MCF 10A (cell line): ENCODE results near the gene PIAS2. TPM values are rescaled to one million over a fixed set of nuclear protein-coding genes. Genes with fewer than 3 reads are reported as not detected.

Experiments
- BruUV-seq: library from RNA; stranded (reverse); fragments of 400-500 nt; replicated peaks from 2 replicates; lab custom pipeline; 2021; lab: Mats Ljungman, UMichigan
- CTCF ChIA-PET: fragments of 300-600 bp; sonication (Branson Sonifier 250); formaldehyde crosslinking; extraction: SDS; loops from one replicate; lab custom pipeline; 2021; ENCODE audit warnings: antibody characterized with exemption, inconsistent platforms; lab: Yijun Ruan, JAX
- POLR2A ChIA-PET: fragments of 300-600, 350-650 bp; sonication (Branson Sonifier 250); formaldehyde crosslinking; extraction: SDS; loops from one replicate; lab custom pipeline; 2020; ENCODE audit warnings: antibody characterized with exemption, inconsistent platforms; lab: Yijun Ruan, JAX
- DNase-seq: peaks from one replicate; pipeline ENCODE4 v3.0.0-alpha.2; 2018; ENCODE audit not compliant: unreplicated experiment
- H3K27ac Mint-ChIP-seq: one replicate; pipeline ENCODE4 v1.8.0; 2022; ENCODE audit warnings: mild to moderate bottlenecking, low read depth, mixed read lengths; ENCODE audit not compliant: unreplicated experiment
- H3K27me3 Mint-ChIP-seq: one replicate; pipeline ENCODE4 v1.8.0; 2022; ENCODE audit warnings: mixed read lengths; ENCODE audit not compliant: insufficient read depth, unreplicated experiment
- H3K36me3 Mint-ChIP-seq: one replicate; pipeline ENCODE4 v1.8.0; 2022; ENCODE audit warnings: mild to moderate bottlenecking, moderate library complexity, mixed read lengths; ENCODE audit not compliant: insufficient read depth, unreplicated experiment
- H3K4me1 Mint-ChIP-seq: one replicate; pipeline ENCODE4 v1.8.0; 2022; ENCODE audit warnings: mixed read lengths; ENCODE audit not compliant: insufficient read depth, unreplicated experiment
- H3K4me3 Mint-ChIP-seq: one replicate; pipeline ENCODE4 v1.8.0; 2022; ENCODE audit warnings: mild to moderate bottlenecking, moderate library complexity, mixed read lengths; ENCODE audit not compliant: unreplicated experiment
- H3K9me3 Mint-ChIP-seq: one replicate; pipeline ENCODE4 v1.8.0; 2022; ENCODE audit warnings: mixed read lengths; ENCODE audit not compliant: unreplicated experiment
- intact Hi-C: fragments of 100-400 bp; cut with micrococcal nuclease; formaldehyde crosslinking; loops from 2 replicates; pipeline ENCODE4 v1.14.1; 2022
- total RNA-seq: library from RNA; stranded (reverse); gene quantifications from 2 replicates; pipeline ENCODE4 v1.2.3, GENCODE V29; 2022
- TF ChIP-seq, protein P1 (sequence below): fragments of 200-600 bp; IDR thresholded peaks from one replicate; pipeline ENCODE4 v1.8.0; 2022; ENCODE audit warnings: antibody characterized with exemption, mild to moderate bottlenecking; ENCODE audit not compliant: unreplicated experiment

PIAS2 gene
- total RNA-seq, 1 experiment from 2014 or later = 28.2 TPM

GRCh38 chr18:46754188-46754587 lies 163.1 kb downstream of the PIAS2 start:
- peaks cover 5% of the 10 kb centered on the region for H3K36me3 Mint-ChIP-seq
- no peaks in the 10 kb centered on the region for H3K9me3 Mint-ChIP-seq
- DNase-seq = no peak
- CTCF ChIA-PET = no interaction called here
- TF ChIP-seq, protein P1, sequence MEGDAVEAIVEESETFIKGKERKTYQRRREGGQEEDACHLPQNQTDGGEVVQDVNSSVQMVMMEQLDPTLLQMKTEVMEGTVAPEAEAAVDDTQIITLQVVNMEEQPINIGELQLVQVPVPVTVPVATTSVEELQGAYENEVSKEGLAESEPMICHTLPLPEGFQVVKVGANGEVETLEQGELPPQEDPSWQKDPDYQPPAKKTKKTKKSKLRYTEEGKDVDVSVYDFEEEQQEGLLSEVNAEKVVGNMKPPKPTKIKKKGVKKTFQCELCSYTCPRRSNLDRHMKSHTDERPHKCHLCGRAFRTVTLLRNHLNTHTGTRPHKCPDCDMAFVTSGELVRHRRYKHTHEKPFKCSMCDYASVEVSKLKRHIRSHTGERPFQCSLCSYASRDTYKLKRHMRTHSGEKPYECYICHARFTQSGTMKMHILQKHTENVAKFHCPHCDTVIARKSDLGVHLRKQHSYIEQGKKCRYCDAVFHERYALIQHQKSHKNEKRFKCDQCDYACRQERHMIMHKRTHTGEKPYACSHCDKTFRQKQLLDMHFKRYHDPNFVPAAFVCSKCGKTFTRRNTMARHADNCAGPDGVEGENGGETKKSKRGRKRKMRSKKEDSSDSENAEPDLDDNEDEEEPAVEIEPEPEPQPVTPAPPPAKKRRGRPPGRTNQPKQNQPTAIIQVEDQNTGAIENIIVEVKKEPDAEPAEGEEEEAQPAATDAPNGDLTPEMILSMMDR = no peak
- peaks cover 32% of the 10 kb centered on the region for H3K27me3 Mint-ChIP-seq
- no peak overlapping the region for H3K27ac Mint-ChIP-seq
- no TSS peak for BruUV-seq
- no peak overlapping the region for H3K4me3 Mint-ChIP-seq
- POLR2A ChIA-PET = no interaction called here
- H3K4me1 Mint-ChIP-seq = no peaks in the 10 kb centered on the region
- intact Hi-C loops = no loop called here

Other genes with a start within 250 kb of the PIAS2 start
- not detected in 2 replicates for gene ST8SIA5, start 160.5 kb downstream of the PIAS2 start, total RNA-seq
- 2.1 and 3.5 TPM in 2 replicates for gene KATNAL2, start 95 bp upstream of the PIAS2 start, total RNA-seq
- gene ELOA2, start 118.1 kb upstream of the PIAS2 start, total RNA-seq = not detected in 2 replicates
- gene HDHD2, start 233.0 kb upstream of the PIAS2 start, total RNA-seq = 32.6 and 48.0 TPM in 2 replicates